ENCODE results near the gene IL7R. TPM values are rescaled to one million over a fixed set of nuclear protein-coding genes. Genes with fewer than 3 reads are reported as not detected.

IL7R gene
- polyA plus RNA-seq, 3 donors = 0.78 to 1.3 (median 0.89) TPM

DNA sequence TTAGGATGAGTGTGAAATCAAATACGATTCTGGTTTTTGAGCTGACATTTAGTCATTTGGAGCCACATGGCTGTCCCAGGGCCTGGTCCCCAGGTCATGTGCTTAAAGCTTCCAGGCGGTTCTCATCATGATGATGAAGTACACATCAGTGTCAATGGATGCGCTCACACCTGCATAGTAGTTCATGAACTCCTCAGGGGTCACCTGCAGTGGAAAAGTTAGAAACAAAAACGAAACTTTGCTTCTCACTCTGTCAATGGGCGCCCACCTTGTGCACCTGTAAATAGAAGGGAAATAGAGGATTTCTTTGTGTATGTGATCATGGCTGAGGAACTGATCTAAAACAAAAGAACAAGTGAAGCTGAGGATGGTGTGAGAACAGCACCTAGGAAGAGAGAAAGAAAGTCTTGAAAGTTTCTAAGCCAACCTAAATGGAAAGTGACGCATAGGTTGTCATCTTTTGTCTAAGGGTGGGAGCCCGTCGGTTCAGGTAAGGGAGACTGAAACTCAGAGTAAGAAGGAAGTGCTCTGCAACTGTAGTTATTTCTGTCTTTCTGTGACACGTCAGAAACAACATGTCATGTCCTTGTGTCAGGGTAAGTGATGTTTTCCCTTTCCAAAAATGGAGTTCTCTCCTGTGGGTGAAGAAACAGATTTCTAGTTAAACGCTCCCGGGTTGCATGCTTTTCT lies 47.9 kb downstream of the IL7R start:
- no peak for DNase-seq

DNA sequence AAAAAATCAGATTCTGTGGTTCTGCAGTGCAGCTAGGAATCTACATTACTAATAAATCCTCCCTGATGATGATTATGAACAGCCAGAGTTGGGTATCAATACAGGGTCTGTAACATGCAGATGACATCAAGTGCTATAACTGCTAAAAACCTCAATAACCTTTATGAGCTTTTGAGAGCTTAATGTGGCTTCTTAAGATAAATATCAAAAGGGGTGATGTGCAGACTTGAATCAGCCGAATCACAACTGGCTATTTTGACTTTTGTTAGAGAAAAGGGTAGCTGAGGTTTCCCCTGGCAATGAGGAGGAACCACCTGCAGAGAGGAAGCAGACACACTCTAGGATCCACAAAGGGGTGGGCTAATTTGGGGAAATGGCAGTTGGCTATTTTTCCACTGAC lies 51.5 kb downstream of the IL7R start:
- DNase-seq = no peak

DNA sequence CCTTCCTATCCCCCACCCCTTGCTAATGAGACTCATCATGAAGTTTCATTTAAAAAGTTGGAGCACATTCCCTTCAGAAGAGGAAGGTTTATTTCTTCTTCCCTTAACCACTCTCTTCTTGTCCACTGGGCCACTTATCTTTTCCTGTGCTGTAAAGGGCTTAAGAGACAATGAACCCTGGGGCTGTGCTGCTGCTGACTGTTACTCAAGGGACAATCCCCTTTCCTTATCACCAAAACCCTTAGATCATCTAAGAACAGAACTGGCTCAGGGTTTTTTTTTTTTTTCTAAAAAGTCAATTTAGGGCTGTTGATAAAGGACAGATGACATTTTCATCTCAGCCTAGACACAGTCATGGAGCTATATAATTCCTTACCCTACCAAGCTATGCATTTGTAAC lies 52.1 kb downstream of the IL7R start:
- DNase-seq = no peak

DNA sequence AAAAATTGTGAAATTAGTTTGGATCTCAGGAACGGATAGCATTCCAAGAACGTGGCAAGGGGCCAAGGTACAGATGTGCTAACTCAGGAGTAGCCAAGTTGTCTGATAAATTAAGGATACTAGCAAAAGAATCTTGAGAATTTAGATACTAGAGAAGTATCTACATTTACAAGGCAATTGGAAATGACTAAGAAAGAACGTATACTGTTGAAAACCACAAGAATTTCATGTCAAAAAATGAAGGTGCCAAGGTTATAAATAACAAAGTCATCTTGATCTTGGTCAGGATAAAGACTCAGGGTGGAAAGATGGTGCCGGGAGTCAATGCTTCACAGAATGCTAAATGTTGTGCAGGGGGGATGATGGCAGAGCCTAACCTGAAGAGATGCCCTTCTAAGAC lies 62.5 kb downstream of the IL7R start:
- no peak for DNase-seq

GRCh38 chr5:35920890-35921289 lies 64.2 kb downstream of the IL7R start:
- DNase-seq = no peak

- no peak for DNase-seq
These were observed 65.2 kb downstream of the IL7R start for GRCh38 chr5:35921930-35922329.

GRCh38 chr5:35922468-35922867 lies 65.8 kb downstream of the IL7R start:
- no peak for DNase-seq

GRCh38 chr5:35924122-35924949 lies 67.6 kb downstream of the IL7R start:
- no peak for DNase-seq

DNA sequence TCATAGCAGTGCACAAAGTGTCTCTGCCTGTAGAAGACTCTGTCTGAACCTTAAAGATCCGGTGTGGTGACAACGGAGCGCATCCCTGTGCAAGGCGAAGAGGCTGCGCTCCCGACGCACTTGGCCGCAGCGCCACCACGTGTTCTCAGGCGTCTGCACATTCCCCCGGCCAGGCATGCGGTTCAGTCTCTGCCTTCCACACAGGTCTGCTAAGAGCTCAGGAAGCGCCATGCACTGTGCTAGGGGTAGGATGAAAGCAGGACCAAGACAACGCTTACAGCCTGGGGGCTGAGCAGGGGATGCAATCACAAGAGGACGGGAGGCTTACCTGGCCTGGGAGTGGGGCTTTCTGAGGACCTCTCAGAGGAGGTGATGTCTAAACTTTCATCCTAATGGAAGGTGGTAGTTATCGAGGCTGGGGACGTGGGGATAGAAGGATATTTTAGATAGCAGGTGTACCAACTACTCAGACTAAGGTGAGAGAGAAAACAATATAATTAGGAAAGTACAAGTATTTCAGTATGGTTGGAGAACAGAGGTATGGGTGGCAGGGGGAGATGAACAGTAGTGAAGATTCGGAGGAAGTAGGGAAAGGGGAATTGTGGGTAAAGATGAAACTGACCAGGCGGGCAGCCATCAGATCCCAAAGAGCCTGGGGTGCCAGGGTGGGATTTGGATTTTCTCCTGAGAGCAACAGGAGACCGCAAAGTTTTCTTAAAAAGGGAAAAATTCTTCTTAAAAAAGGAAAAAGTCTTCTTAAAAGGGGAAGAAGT lies 68.4 kb downstream of the IL7R start:
- DNase-seq = peak; percentile 53

- DNase-seq = peak; percentile 71
These were observed 69.8 kb downstream of the IL7R start for GRCh38 chr5:35926389-35927051.

Other genes starting within 250 kb of the IL7R start
- 10 to 100 TPM; 35.9 to 76.1 (median 73.7) TPM for gene SPEF2, start 239.0 kb upstream of the IL7R start, polyA plus RNA-seq (ENCODE audit: insufficient read length in 3 of 3)
- 1 to 10 TPM; 4.2 to 6.9 (median 5.6) TPM for gene CAPSL, start 81.7 kb downstream of the IL7R start, polyA plus RNA-seq (ENCODE audit: insufficient read length in 3 of 3)
- gene UGT3A1, start 134.5 kb downstream of the IL7R start, polyA plus RNA-seq (ENCODE audit: insufficient read length in 3 of 3) = 100 to 1,000 TPM in 2 of 3 donors, 10 to 100 TPM in 1; 97.4 to 158 (median 158) TPM
- gene UGT3A2, start 210.0 kb downstream of the IL7R start, polyA plus RNA-seq (ENCODE audit: insufficient read length in 3 of 3) = 10 to 100 TPM; 12.0 to 16.8 (median 16.0) TPM